ENCODE measurements around the gene MGLL.

DNA sequence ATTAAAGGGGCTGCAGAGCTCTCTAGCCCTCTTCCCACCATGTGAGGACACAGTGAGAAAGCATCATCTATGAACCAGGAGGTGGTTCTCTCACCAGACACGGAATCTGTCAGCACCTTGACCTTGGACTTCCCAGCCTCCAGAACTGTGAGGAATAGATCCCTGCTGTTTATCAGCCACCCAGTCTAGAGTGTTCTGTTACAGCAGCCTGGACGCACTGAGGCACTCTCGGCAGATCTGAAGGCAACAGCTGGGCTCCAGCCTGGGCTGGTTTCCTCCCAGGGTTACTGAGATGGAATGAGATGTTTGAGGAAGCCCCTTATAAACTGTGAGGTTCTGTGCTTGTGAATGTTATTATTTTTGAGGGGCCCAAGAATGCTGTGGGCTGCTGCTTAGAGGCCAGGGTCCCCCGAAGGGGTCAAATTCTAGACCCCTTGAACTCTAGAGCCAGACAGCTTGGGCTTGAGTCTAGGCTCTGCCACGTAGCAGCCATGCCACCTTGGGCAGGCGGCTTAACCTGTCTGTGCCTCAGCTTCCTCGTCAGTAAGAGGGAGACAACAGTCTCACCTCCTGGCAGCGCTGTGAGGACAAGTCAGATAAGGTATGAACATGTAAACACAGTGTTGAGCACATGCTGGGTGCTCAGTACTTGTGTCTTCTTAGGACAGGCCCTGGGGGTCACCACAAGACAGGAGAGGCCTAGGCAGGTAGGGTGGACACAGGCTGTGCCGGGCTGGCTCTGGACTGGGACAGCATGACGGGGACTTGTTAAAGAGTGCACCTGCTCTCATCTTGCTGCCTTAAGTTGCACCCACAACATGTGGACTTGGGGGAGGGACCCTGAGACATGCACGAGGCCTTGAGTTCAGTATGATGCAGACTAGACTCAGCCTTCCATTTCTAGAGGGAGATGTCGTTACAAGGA lies 49.2 kb downstream of the MGLL start:
- TF ChIP-seq, protein P1, sequence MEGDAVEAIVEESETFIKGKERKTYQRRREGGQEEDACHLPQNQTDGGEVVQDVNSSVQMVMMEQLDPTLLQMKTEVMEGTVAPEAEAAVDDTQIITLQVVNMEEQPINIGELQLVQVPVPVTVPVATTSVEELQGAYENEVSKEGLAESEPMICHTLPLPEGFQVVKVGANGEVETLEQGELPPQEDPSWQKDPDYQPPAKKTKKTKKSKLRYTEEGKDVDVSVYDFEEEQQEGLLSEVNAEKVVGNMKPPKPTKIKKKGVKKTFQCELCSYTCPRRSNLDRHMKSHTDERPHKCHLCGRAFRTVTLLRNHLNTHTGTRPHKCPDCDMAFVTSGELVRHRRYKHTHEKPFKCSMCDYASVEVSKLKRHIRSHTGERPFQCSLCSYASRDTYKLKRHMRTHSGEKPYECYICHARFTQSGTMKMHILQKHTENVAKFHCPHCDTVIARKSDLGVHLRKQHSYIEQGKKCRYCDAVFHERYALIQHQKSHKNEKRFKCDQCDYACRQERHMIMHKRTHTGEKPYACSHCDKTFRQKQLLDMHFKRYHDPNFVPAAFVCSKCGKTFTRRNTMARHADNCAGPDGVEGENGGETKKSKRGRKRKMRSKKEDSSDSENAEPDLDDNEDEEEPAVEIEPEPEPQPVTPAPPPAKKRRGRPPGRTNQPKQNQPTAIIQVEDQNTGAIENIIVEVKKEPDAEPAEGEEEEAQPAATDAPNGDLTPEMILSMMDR (conservative IDR thresholded peaks at IDR 0.05) = no peak
- no peak for TF ChIP-seq ZFX (IDR thresholded peaks at IDR 0.05)

All from C4-2B (cell line).